PC-3 (cell line): ENCODE results near the gene GOLM1. TPM values are rescaled to one million over a fixed set of nuclear protein-coding genes. Genes with fewer than 3 reads are reported as not detected.

Source experiments
- ATAC-seq: fragments of 200-7000 bp; cut with Tn5 transposase; 2 replicates; pipeline ENCODE4 v1.9.1; 2020; ENCODE audit warnings: mild to moderate bottlenecking, moderate library complexity
- BruUV-seq: library from RNA; stranded (reverse); fragments of 400-500 nt; replicated peaks from 2 replicates; lab custom pipeline; 2021; lab: Mats Ljungman, UMichigan
- CTCF ChIA-PET: fragments of 300-600 bp; sonication (Branson Sonifier 250); formaldehyde crosslinking; loops from one replicate; lab custom pipeline; 2022; ENCODE audit warnings: antibody characterized with exemption; lab: Charles Lee
- POLR2A ChIA-PET: fragments of 300-600 bp; sonication (Branson Sonifier 250); formaldehyde crosslinking; loops from one replicate; lab custom pipeline; 2022; ENCODE audit warnings: antibody characterized with exemption; ENCODE audit not compliant: unreplicated experiment; lab: Charles Lee
- DNase-seq: peaks from one replicate; pipeline ENCODE4 v3.0.0-alpha.2; 2015
- H2AFZ ChIP-seq: fragments of 300-600 bp; sonication (generic); 2 replicates; pipeline ENCODE4 v1.6.0; 2016; ENCODE audit warnings: antibody characterized with exemption, low read length
- H3F3A ChIP-seq: fragments of 300-600 bp; sonication (generic); one replicate; pipeline ENCODE4 v1.6.0; 2017; ENCODE audit warnings: antibody characterized with exemption, low read length, control low read depth, mild to moderate bottlenecking; ENCODE audit not compliant: unreplicated experiment
- H3K27ac ChIP-seq: fragments of 300-600 bp; sonication (generic); 2 replicates; pipeline ENCODE4 v1.5.1; 2016; ENCODE audit warnings: mild to moderate bottlenecking, low read length
- H3K27me3 ChIP-seq: fragments of 300-600 bp; sonication (generic); 2 replicates; pipeline ENCODE4 v1.6.1; 2016; ENCODE audit warnings: low read length, mixed read lengths
- H3K36me3 ChIP-seq: fragments of 300-600 bp; sonication (generic); 2 replicates; pipeline ENCODE4 v1.6.1; 2016; ENCODE audit warnings: low read depth, mixed run types, low read length, mixed read lengths
- H3K4me1 ChIP-seq: fragments of 300-600 bp; sonication (generic); 2 replicates; pipeline ENCODE4 v1.5.1; 2016; ENCODE audit warnings: low read length; ENCODE audit not compliant: insufficient read depth
- H3K4me2 ChIP-seq: fragments of 300-600 bp; sonication (generic); 2 replicates; pipeline ENCODE4 v1.6.0; 2016; ENCODE audit warnings: low read length
- H3K4me3 ChIP-seq: fragments of 300-600 bp; sonication (generic); 2 replicates; pipeline ENCODE4 v1.5.1; 2016; ENCODE audit warnings: mild to moderate bottlenecking, low read length, mixed read lengths
- H3K79me2 ChIP-seq: fragments of 300-600 bp; sonication (generic); 2 replicates; pipeline ENCODE4 v1.6.1; 2017; ENCODE audit warnings: low read length, mixed read lengths
- H3K9ac ChIP-seq: fragments of 300-600 bp; sonication (generic); 2 replicates; pipeline ENCODE4 v1.6.0; 2016; ENCODE audit warnings: mild to moderate bottlenecking, low read length
- H3K9me2 ChIP-seq: fragments of 300-600 bp; sonication (generic); replicated peaks from 2 replicates; pipeline ENCODE4 v1.6.1; 2016; ENCODE audit warnings: mixed run types, low read length, mixed read lengths
- H3K9me3 ChIP-seq: fragments of 300-600 bp; sonication (generic); 2 replicates; pipeline ENCODE4 v1.6.1; 2016; ENCODE audit warnings: low read length, mixed read lengths
- H4K20me1 ChIP-seq: fragments of 300-600 bp; sonication (generic); 2 replicates; pipeline ENCODE4 v1.6.1; 2016; ENCODE audit warnings: low read length, mixed read lengths
- EZH2 ChIP-seq: fragments of 300-600 bp; sonication (generic); IDR thresholded peaks from one replicate; pipeline ENCODE4 v1.6.1; 2017; ENCODE audit warnings: antibody characterized with exemption, mild to moderate bottlenecking, low read length; ENCODE audit not compliant: unreplicated experiment
- EZH2phosphoT487 ChIP-seq: fragments of 300-600 bp; sonication (generic); IDR thresholded peaks from 2 replicates; pipeline ENCODE4 v1.6.1; 2018; ENCODE audit warnings: mild to moderate bottlenecking, antibody characterized with exemption, low read length, borderline replicate concordance
- intact Hi-C: fragments of 100-400 bp; cut with micrococcal nuclease; formaldehyde crosslinking; loops from 2 replicates; pipeline ENCODE4 v1.9.0; 2023
- total RNA-seq: library from RNA; depleted of rRNA; stranded (reverse); fragments of >200 nt; gene quantifications from 2 replicates; pipeline ENCODE4 v1.2.3, GENCODE V29; 2014
- TF ChIP-seq, protein P1 (sequence below): fragments of 300-600 bp; sonication (generic); conservative IDR thresholded peaks from 2 replicates; pipeline ENCODE4 v1.5.1; 2017; ENCODE audit warnings: antibody characterized with exemption, low read depth, mild to moderate bottlenecking, low read length

GOLM1 gene
- total RNA-seq, 1 experiment from 2014 or later = 55.8 TPM

DNA sequence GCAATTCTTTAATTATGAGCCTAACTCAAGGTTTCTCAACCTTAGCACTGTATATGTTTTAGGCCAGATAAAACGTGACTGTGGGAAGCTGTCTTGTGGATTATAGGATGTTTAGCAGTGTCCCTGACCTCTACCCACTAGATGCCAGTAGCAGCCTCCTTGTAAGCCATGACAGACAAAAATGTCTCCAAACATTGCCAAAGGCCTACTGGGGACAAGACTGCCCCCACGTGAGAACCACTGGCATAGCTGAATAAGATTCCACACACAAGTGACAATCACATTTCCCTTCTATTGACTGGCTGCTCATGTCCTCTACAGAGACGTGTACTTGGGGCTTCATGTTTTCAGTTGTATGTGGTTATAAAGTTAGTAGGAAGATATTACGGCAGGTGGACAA is 55.4 kb downstream of the GOLM1 start:
- DNase-seq = peak; percentile 16
- BruUV-seq = no TSS peak
- Histone ChIP-seq H3K27ac (no peak overlapping the region), H2AFZ (no peak overlapping the region), H3K9me2 (no peaks in the 10 kb centered on the region), H3K79me2 (no peaks in the 10 kb centered on the region), H3F3A (no peaks in the 10 kb centered on the region), H3K4me3 (no peak overlapping the region), H3K27me3 (no peaks in the 10 kb centered on the region), H3K4me1 (peaks cover 11% of the 10 kb centered on the region; the same call in 1 of the 2 replicates), H3K36me3 (no peaks in the 10 kb centered on the region), H4K20me1 (no peaks in the 10 kb centered on the region), H3K9me3 (no peaks in the 10 kb centered on the region), H3K9ac (no peak overlapping the region), H3K4me2 (no peak overlapping the region)
- ChIA-PET CTCF (no interaction called here), POLR2A (no interaction called here)
- intact Hi-C loops = no loop called here
- TF ChIP-seq, protein P1, sequence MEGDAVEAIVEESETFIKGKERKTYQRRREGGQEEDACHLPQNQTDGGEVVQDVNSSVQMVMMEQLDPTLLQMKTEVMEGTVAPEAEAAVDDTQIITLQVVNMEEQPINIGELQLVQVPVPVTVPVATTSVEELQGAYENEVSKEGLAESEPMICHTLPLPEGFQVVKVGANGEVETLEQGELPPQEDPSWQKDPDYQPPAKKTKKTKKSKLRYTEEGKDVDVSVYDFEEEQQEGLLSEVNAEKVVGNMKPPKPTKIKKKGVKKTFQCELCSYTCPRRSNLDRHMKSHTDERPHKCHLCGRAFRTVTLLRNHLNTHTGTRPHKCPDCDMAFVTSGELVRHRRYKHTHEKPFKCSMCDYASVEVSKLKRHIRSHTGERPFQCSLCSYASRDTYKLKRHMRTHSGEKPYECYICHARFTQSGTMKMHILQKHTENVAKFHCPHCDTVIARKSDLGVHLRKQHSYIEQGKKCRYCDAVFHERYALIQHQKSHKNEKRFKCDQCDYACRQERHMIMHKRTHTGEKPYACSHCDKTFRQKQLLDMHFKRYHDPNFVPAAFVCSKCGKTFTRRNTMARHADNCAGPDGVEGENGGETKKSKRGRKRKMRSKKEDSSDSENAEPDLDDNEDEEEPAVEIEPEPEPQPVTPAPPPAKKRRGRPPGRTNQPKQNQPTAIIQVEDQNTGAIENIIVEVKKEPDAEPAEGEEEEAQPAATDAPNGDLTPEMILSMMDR = peak; percentile 38; the same call in 1 of the 2 replicates
- TF ChIP-seq EZH2 = no peak
- ATAC-seq = no peak

DNA sequence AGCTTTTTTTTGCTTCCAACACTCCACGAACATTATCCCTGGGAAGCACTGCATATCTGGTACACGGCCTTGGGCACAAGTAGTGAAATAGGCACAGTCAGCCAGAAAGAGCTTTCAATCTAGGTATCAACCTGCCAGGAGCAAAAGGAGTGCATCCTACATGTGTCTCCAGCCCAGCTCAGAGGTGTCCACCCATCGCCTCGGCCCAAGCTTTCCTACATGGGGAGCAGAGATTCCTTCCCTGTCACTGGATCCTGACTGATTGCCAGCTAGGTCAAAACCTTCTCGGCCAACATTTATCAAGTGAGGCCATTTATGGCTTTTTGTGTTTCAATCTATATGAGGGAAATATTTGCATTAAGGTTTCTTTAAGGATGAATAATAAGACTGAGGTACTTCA is 55.8 kb downstream of the GOLM1 start:
- H3K79me2 ChIP-seq = no peaks in the 10 kb centered on the region
- TF ChIP-seq EZH2phosphoT487 = no peak
- no peak for TF ChIP-seq EZH2
- TF ChIP-seq, protein P1 = no peak
- no peaks in the 10 kb centered on the region for H4K20me1 ChIP-seq
- no peak overlapping the region for H3K27ac ChIP-seq
- H3K9ac ChIP-seq = no peak overlapping the region
- DNase-seq (no peak), ATAC-seq (no peak)
- H3K9me3 ChIP-seq = no peaks in the 10 kb centered on the region
- CTCF ChIA-PET = interaction anchor here (0.6 kb wide), 1 partner anchor 22 kb away, joined by 3 read pairs; no protein-coding TSS in a partner anchor
- POLR2A ChIA-PET = no interaction called here
- no peak overlapping the region for H3K4me2 ChIP-seq
- no TSS peak for BruUV-seq
- peaks cover 11% of the 10 kb centered on the region; the same call in 1 of the 2 replicates for H3K4me1 ChIP-seq
- H2AFZ ChIP-seq = no peak overlapping the region
- H3K9me2 ChIP-seq = no peaks in the 10 kb centered on the region
- intact Hi-C loops = no loop called here
- H3K27me3 ChIP-seq = no peaks in the 10 kb centered on the region
- H3K36me3 ChIP-seq = no peaks in the 10 kb centered on the region
- no peak overlapping the region for H3K4me3 ChIP-seq
- H3F3A ChIP-seq = no peaks in the 10 kb centered on the region

DNA sequence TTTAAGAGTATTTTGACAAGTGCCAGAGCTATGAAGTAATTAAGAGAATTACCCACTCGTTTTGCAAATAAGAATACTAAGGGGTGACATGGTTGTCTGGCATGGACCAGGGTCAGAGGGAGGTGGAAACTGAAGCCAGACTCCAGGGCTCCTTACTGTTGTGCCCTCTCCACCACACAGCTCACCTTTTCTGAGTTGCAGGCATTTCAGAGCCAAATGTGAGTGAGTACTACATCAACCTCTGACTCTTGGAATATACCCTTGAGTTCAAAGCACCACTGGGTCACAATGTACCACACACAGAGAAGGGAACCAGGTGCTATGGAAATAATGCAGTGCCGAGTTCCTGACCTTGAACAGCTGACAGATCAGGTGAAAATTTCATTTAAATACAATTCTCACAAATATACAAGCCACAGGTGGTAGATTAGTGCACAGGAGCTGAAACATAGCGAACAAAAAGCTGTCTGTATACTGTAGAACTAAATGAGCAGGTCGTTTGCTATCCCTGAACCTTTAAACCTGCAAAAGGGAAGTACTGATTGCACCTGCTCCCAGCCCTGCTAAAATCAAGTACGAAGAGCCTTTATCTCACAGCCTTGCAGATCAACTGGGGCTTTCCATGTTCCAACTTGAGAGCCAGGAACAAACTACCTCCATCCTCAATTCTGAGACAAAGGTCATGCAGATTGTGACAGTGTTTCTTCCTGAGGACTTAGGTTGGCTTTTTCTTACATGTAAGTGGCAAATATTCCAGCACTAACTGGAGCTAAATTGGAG is 57.0 kb downstream of the GOLM1 start:
- Histone ChIP-seq H3K79me2 (no peaks in the 10 kb centered on the region), H3K9ac (no peak overlapping the region), H3K9me3 (no peaks in the 10 kb centered on the region), H3K4me1 (peaks cover 11% of the 10 kb centered on the region; the same call in 1 of the 2 replicates), H3K9me2 (no peaks in the 10 kb centered on the region), H3K36me3 (no peaks in the 10 kb centered on the region), H2AFZ (no peak overlapping the region), H4K20me1 (no peaks in the 10 kb centered on the region), H3K4me2 (no peak overlapping the region), H3F3A (no peaks in the 10 kb centered on the region), H3K27me3 (no peaks in the 10 kb centered on the region), H3K4me3 (no peak overlapping the region), H3K27ac (no peak overlapping the region)
- TF ChIP-seq EZH2phosphoT487 (no peak), EZH2 (no peak)
- TF ChIP-seq, protein P1 = no peak
- POLR2A ChIA-PET = interaction anchor here (0.7 kb wide), 1 partner anchor 56 kb away, joined by 5 read pairs; no protein-coding TSS in a partner anchor
- DNase-seq (no peak), ATAC-seq (no peak)
- no TSS peak for BruUV-seq
- CTCF ChIA-PET = no interaction called here
- intact Hi-C loops = no loop called here
